HepG2 (cell line): ENCODE measurements around the gene YY1. TPM values are rescaled to one million over a fixed set of nuclear protein-coding genes. Genes with fewer than 3 reads are reported as not detected.

Experiments used
- FOXA3 ChIP-seq: IDR thresholded peaks from 2 replicates; pipeline ENCODE4 v1.6.1; 2016; ENCODE audit warnings: missing genetic modification reagents, missing compliant biosample characterization
- GFI1 ChIP-seq: sonication (generic); formaldehyde crosslinking; IDR thresholded peaks from 2 replicates; pipeline ENCODE4 v1.5.0; 2020; ENCODE audit warnings: missing genetic modification reagents, mild to moderate bottlenecking, borderline replicate concordance
- KDM1A ChIP-seq: IDR thresholded peaks from 2 replicates; pipeline ENCODE4 v1.6.1; 2016; ENCODE audit warnings: missing compliant biosample characterization
- NCOA5 ChIP-seq: sonication (generic); formaldehyde crosslinking; IDR thresholded peaks from 2 replicates; pipeline ENCODE4 v1.4.0; 2020; ENCODE audit warnings: missing genetic modification reagents
- RNF2 ChIP-seq: fragments of 450-650 bp; conservative IDR thresholded peaks from 2 replicates; pipeline ENCODE4 v1.6.1; 2016; ENCODE audit warnings: low read depth
- TEAD3 ChIP-seq: optimal IDR thresholded peaks from 2 replicates; pipeline ENCODE3; 2016; ENCODE audit warnings: borderline replicate concordance
- TMF1 ChIP-seq: sonication (generic); formaldehyde crosslinking; IDR thresholded peaks from 2 replicates; pipeline ENCODE4 v1.8.1; 2022; ENCODE audit warnings: low read depth, missing genetic modification reagents
- ZBTB1 ChIP-seq: sonication (generic); formaldehyde crosslinking; IDR thresholded peaks from 2 replicates; pipeline ENCODE4 v1.4.0; 2020; ENCODE audit warnings: missing genetic modification reagents, borderline replicate concordance
- ZMAT3 ChIP-seq: sonication (generic); formaldehyde crosslinking; conservative IDR thresholded peaks from 2 replicates; pipeline ENCODE4 v1.7.0; 2021; ENCODE audit warnings: missing genetic modification reagents
- ZNF567 ChIP-seq: sonication (generic); formaldehyde crosslinking; IDR thresholded peaks from 2 replicates; pipeline ENCODE4 v1.8.1; 2023; ENCODE audit warnings: mild to moderate bottlenecking, missing genetic modification reagents, borderline replicate concordance
- ZNF569 ChIP-seq: sonication (generic); formaldehyde crosslinking; IDR thresholded peaks from 2 replicates; pipeline ENCODE4 v1.5.0; 2020; ENCODE audit warnings: mild to moderate bottlenecking, missing genetic modification reagents, moderate library complexity, borderline replicate concordance
- ZNF670 ChIP-seq: sonication (generic); formaldehyde crosslinking; IDR thresholded peaks from 2 replicates; pipeline ENCODE4 v1.8.0; 2022; ENCODE audit warnings: mild to moderate bottlenecking, missing genetic modification reagents, borderline replicate concordance
- ZNF674 ChIP-seq: sonication (generic); formaldehyde crosslinking; IDR thresholded peaks from 2 replicates; pipeline ENCODE4 v1.5.0; 2020; ENCODE audit warnings: low read depth, mild to moderate bottlenecking, missing genetic modification reagents
- ZSCAN31 ChIP-seq: sonication (generic); formaldehyde crosslinking; IDR thresholded peaks from 2 replicates; pipeline ENCODE4 v1.5.0; 2020; ENCODE audit warnings: low read depth, mild to moderate bottlenecking, missing genetic modification reagents
- polyA plus RNA-seq, 8 experiments: library from polyadenylated mRNA; depleted of rRNA in 3 of 8; stranded (reverse) in 7 of 8; unstranded in 1 of 8; fragments of >200 nt; fragmentation: Illumina TruSeq in 4 of 8; extraction: Trizol in 4 of 8; gene quantifications; 2 replicates each; pipeline versions ENCODE4 v1.2.1 to v1.2.3, GENCODE V29; 2011 to 2016; ENCODE audit warnings: low read depth in 4 of 8, missing spikeins in 1 of 8, mixed read lengths in 1 of 8; ENCODE audit not compliant: insufficient read depth in 1 of 8
- total RNA-seq, 5 experiments: library from RNA; depleted of rRNA; stranded (reverse); fragments of >200 nt; fragmentation: Illumina TruSeq; extraction: Trizol; gene quantifications; 2 replicates each; pipeline ENCODE4 v1.2.3, GENCODE V29; 2016; ENCODE audit warnings: low read depth in 1 of 5
- TF ChIP-seq, protein P1 (sequence below): sonication (generic); formaldehyde crosslinking; IDR thresholded peaks from 2 replicates; pipeline ENCODE4 v1.5.0; 2020; ENCODE audit warnings: mild to moderate bottlenecking, missing genetic modification reagents
- TF ChIP-seq, protein P2 (sequence below): sonication (generic); formaldehyde crosslinking; IDR thresholded peaks from 2 replicates; pipeline ENCODE4 v1.4.0; 2020; ENCODE audit warnings: missing genetic modification reagents, borderline replicate concordance
- TF ChIP-seq, protein P3 (sequence below): IDR thresholded peaks from 2 replicates; pipeline ENCODE4 v1.6.1; 2016; ENCODE audit warnings: low read depth
- TF ChIP-seq, protein P4 (sequence below): sonication (generic); formaldehyde crosslinking; IDR thresholded peaks from 2 replicates; pipeline ENCODE4 v1.4.0; 2020; ENCODE audit warnings: missing genetic modification reagents
- TF ChIP-seq, protein P5 (sequence below): sonication (generic); formaldehyde crosslinking; IDR thresholded peaks from 2 replicates; pipeline ENCODE4 v1.5.1; 2020; ENCODE audit warnings: missing genetic modification reagents, mild to moderate bottlenecking, borderline replicate concordance

The YY1 gene
- total and polyA plus RNA-seq, 2 of the 13 experiments (the other 11 are each of a cell fraction or from before 2014, with no cell fraction given) = 29.4 to 68.1 TPM

DNA sequence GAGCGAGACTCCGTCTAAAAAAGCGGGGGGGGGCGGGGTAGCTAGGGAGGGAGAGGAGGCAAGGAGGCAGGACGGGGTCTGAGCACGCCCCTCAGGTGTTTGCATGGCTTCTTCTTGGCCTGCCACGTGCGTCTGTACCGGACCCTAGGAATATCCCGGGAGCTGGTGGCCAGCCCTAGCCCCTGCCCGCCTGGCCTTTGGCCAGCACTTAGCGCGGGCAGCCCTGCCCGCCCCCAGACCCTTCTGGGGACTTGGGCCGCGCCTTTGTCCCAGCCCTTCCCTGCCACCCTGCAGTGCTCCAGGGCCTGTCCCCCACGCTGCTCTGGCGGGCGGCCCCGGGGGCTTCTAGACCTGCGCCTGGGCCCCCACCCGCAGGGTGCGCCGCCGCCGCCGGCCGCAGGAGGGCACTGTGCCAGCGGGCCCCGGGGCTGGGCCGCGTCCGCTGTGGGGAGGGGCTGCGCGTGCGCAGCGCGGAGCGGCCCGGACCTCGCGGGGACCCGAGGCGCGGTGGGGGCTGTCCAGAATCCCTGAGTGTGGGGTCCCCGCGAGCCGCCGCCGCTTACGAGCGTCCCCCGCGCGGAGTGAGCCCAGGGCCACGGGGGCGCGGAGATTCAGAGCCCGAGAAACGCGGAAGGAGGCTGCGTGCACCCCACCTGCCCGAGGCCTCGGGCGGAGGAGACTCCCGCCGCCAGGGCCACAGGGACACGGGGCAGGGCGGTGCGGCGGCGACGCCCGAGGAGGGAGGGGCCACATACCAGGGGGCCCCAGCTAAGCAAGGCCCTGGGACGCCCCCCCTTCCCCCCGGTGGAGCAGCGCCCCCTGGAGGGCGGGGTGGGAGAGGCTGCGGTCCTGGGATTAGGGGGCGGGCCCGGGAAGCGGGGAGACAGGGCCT is 46.3 kb downstream of the YY1 start (continued):
- TF ChIP-seq, protein P1, sequence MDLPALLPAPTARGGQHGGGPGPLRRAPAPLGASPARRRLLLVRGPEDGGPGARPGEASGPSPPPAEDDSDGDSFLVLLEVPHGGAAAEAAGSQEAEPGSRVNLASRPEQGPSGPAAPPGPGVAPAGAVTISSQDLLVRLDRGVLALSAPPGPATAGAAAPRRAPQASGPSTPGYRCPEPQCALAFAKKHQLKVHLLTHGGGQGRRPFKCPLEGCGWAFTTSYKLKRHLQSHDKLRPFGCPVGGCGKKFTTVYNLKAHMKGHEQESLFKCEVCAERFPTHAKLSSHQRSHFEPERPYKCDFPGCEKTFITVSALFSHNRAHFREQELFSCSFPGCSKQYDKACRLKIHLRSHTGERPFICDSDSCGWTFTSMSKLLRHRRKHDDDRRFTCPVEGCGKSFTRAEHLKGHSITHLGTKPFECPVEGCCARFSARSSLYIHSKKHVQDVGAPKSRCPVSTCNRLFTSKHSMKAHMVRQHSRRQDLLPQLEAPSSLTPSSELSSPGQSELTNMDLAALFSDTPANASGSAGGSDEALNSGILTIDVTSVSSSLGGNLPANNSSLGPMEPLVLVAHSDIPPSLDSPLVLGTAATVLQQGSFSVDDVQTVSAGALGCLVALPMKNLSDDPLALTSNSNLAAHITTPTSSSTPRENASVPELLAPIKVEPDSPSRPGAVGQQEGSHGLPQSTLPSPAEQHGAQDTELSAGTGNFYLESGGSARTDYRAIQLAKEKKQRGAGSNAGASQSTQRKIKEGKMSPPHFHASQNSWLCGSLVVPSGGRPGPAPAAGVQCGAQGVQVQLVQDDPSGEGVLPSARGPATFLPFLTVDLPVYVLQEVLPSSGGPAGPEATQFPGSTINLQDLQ (CRISPR knock-in tag) = peak; percentile 60; the same call in 1 of the 2 replicates
- TF ChIP-seq TEAD3 (CRISPR knock-in tag) = peak; percentile 84
- no peak for TF ChIP-seq ZNF674 (CRISPR knock-in tag)
- peak; percentile 51; the same call in 1 of the 2 replicates for TF ChIP-seq KDM1A
- TF ChIP-seq, protein P2, sequence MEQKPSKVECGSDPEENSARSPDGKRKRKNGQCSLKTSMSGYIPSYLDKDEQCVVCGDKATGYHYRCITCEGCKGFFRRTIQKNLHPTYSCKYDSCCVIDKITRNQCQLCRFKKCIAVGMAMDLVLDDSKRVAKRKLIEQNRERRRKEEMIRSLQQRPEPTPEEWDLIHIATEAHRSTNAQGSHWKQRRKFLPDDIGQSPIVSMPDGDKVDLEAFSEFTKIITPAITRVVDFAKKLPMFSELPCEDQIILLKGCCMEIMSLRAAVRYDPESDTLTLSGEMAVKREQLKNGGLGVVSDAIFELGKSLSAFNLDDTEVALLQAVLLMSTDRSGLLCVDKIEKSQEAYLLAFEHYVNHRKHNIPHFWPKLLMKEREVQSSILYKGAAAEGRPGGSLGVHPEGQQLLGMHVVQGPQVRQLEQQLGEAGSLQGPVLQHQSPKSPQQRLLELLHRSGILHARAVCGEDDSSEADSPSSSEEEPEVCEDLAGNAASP (CRISPR knock-in tag) = peak; percentile 26; the same call in 1 of the 2 replicates
- TF ChIP-seq, protein P3, sequence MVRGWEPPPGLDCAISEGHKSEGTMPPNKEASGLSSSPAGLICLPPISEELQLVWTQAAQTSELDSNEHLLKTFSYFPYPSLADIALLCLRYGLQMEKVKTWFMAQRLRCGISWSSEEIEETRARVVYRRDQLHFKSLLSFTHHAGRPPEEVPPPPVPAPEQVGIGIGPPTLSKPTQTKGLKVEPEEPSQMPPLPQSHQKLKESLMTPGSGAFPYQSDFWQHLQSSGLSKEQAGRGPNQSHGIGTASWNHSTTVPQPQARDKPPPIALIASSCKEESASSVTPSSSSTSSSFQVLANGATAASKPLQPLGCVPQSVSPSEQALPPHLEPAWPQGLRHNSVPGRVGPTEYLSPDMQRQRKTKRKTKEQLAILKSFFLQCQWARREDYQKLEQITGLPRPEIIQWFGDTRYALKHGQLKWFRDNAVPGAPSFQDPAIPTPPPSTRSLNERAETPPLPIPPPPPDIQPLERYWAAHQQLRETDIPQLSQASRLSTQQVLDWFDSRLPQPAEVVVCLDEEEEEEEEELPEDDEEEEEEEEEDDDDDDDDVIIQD (CRISPR knock-in tag) = no peak
- TF ChIP-seq, protein P4, sequence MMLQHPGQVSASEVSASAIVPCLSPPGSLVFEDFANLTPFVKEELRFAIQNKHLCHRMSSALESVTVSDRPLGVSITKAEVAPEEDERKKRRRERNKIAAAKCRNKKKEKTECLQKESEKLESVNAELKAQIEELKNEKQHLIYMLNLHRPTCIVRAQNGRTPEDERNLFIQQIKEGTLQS = 0 out of 2 replicates have a peak, but pooled peaks have one; percentile 47
- TF ChIP-seq TMF1 (CRISPR knock-in tag) = peak; percentile 56; the same call in 1 of the 2 replicates
- TF ChIP-seq FOXA3 (CRISPR knock-in tag) = no peak
- peak; percentile 53; the same call in 1 of the 2 replicates for TF ChIP-seq ZSCAN31 (CRISPR knock-in tag)
- no peak for TF ChIP-seq ZNF569 (CRISPR knock-in tag)
- TF ChIP-seq ZBTB1 = no peak
- TF ChIP-seq ZMAT3 = peak; percentile 75; the same call in 1 of the 2 replicates
- TF ChIP-seq GFI1 (CRISPR knock-in tag) = peak; percentile 48; the same call in 1 of the 2 replicates
- TF ChIP-seq NCOA5 (CRISPR knock-in tag) = no peak
- peak; percentile 49; the same call in 1 of the 2 replicates for TF ChIP-seq ZNF670 (CRISPR knock-in tag)
- peak; percentile 51; the same call in 1 of the 2 replicates for TF ChIP-seq ZNF567 (CRISPR knock-in tag)
- TF ChIP-seq, protein P5, sequence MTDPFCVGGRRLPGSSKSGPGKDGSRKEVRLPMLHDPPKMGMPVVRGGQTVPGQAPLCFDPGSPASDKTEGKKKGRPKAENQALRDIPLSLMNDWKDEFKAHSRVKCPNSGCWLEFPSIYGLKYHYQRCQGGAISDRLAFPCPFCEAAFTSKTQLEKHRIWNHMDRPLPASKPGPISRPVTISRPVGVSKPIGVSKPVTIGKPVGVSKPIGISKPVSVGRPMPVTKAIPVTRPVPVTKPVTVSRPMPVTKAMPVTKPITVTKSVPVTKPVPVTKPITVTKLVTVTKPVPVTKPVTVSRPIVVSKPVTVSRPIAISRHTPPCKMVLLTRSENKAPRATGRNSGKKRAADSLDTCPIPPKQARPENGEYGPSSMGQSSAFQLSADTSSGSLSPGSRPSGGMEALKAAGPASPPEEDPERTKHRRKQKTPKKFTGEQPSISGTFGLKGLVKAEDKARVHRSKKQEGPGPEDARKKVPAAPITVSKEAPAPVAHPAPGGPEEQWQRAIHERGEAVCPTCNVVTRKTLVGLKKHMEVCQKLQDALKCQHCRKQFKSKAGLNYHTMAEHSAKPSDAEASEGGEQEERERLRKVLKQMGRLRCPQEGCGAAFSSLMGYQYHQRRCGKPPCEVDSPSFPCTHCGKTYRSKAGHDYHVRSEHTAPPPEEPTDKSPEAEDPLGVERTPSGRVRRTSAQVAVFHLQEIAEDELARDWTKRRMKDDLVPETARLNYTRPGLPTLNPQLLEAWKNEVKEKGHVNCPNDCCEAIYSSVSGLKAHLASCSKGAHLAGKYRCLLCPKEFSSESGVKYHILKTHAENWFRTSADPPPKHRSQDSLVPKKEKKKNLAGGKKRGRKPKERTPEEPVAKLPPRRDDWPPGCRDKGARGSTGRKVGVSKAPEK (CRISPR knock-in tag) = no peak
- peak; percentile 94; the same call in 1 of the 2 replicates for TF ChIP-seq RNF2
